NCI-H187 treated with DMSO at 0.1 percent for 48 hours (cell line): ENCODE results near the gene ACTN4.

Experiments used
- DNase-seq: peaks from one replicate; lab custom pipeline; 2025; lab: John Stamatoyannopoulos, UW

The ACTN4 gene

GRCh38 chr19:38695832-38696728 is 48.6 kb downstream of the ACTN4 start:
- DNase-seq, result no peak

DNA sequence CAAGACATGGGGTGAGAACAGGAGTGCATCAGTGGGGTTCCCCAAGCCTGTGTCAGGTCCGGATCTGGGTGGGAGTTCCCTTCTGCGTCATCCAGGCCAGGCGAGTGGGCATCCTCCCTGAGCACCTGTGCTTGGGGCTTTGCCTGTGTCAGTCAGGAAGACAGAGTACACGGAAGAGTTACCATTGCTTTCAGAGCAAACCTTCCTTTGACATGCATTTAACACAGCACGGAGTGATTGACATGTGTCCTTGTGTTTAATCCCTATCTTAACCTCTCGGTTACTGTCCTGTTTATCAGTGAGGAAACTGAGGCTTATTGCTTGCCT is 49.2 kb downstream of the ACTN4 start:
- no peak for DNase-seq

- DNase-seq, result no peak
These were observed 49.7 kb downstream of the ACTN4 start for GRCh38 chr19:38697197-38697596.

DNA sequence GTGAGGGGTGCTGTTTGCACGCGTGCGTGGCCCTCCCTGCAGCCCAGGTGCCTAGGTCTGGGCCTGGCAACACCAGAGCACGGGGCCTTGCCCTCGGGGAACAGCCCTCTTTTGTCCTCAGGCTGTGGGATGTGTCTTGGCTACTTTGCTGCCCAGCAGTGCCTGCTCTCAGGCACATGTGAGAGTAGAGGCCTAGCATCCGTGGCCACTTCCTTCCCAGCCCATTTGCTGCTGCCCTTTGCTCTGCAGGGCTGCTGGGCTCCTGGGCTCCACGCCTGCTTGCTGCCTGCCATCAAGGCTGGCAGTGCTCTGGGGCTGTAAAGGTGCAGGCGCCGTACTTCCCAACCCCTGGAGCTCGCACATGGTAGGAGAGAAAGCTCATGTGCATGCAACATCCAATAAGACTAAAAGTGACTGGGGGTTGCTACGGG is 50.2 kb downstream of the ACTN4 start:
- DNase-seq, result no peak

DNA sequence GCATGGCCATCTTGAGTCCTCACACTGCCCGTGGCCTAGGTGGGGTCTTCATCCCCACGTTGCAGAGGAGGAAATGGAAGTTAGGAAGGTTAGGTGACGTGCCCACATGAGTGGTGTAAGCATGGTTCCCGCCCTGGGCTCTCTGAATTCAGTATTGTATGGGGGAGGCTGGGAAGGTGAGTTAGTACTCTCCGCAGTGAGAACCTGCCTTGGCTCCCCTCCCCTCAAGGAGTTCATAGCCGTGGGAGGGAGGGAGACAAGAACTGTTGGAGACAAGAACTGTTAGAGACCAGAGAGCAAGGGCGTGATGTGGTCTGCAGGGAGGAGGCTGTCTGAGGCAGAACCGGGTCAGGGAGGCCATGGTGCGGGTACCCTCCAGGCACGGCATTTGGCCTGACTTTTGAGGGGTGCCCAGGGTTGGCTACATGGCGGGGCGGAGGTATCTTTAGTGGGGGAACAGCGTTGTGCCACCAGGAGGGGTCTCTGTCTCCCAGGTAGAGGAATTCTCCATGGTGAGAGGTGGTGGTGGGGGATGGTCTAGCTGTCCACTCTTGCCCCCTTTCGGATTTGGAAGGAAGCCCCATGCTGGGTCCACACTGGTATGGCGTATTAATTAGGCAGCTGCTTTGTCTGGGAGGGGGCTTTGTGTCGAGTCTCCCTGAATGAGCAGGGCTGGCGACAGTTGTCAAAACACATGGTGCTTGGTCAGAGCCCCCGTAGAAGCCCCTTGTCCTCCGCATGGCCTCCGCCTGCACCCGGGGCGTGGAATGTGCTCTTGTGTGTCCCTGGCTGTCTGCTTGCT is 51.0 kb downstream of the ACTN4 start:
- DNase-seq, result no peak

- DNase-seq, result no peak
These were observed 51.5 kb downstream of the ACTN4 start for GRCh38 chr19:38699027-38699346.

DNA sequence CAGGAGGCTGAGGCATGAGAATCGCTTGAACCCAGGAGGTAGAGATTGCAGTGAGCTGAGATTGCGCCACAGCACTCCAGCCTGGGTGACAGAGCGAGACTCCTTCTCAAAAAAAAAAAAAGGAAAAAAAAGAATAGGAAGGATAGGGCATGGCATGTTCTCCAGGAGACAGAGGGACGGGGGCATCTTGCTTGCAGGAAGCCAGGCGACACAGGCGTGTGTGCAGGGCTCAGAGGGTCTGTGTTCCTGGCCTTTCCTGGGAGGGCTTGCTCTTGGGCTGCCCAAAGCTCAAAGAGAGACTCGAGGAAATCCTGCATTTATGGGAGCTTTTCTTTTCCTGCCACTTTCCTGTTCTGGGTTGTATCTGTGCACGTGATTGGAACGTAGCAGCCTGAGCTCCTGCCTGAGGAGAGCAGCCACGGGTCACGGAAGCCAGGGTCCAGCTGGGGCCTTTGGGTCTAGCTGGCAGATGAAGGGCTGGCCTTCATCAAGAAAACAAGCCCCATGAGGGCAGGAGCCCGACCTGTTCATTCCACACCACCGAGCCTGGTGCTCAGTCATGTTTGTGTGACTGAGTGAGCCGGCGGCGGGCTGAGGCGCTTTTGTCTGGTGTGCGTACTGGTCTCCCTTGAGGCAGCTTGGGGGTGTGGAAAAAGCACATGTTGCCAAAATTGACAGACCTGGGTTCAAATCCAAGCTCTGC is 52.3 kb downstream of the ACTN4 start:
- DNase-seq, result no peak

GRCh38 chr19:38700350-38700901 is 53.0 kb downstream of the ACTN4 start:
- DNase-seq, result no peak

DNA sequence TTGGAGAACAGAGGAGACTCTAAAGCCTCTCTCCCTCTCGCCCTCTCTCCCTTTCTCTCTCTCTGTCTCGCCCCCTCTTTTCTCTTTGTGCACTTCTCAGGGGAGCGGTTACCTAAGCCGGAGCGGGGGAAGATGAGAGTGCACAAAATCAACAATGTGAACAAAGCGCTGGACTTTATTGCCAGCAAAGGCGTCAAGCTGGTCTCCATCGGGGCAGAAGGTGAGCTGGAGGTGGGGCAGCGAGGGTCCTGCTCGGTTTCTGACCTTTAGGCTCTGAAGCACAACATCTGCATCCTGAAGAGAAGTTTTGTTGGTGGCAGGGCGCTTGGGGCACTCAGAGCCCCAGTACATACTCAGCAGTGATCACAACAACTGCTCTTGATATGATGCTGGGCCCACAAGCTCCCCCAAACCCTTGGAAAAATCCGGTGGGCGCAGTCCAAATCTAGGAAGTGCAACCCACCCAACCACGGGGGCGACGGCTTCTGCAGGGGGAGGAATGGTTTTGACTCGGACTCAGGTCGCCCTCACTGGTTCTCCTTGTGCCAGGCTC is 53.5 kb downstream of the ACTN4 start:
- no peak for DNase-seq

DNA sequence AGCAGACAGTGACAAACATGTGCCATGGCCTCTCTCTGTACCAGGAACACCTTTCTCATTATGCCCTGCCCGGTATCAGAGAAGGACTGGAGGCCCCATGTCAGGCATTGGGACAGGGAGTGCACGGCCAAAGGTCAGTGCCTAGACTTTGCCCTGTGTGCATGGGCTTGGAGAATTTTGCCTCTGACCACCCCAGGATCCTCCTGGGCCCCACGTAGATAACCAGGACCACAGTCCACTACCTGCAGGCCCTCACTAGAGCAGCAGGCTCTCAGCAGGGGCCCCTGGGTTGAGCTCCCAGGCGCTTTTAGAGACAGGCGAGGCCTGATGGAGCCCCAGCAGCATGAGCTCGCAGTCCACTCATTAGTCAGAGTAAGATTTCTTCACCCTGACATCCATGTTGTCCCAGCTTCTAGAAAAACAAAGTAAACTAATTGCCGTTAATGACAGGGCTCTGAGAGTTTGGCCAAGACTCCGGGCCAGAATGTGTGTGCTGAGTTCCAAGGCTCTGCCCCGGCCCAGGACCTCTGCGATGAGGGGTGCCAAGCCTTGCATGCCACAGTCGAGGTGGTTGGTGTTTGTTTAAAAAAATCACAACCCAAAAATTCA is 54.1 kb downstream of the ACTN4 start:
- DNase-seq, result no peak

DNA sequence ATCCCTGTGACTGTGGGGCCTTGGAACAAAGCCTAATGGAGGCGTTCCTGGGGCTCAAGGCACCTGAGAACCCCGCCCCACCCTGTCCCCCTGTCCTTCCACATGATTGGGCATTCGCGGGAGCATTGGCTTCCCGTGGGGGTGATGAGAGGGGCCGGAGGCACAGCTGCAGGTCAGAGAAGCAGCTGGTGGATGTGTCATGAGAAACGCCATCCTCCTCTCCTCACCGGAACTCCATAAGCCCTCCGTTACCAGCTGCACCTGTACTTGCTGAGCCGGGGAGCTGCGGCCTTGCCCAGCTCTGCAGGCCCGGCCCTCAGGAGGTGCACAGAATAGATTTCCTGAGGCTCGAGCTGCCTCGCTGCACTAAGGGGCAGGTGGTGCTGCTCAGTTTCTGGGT is 54.8 kb downstream of the ACTN4 start:
- DNase-seq, result no peak

DNA sequence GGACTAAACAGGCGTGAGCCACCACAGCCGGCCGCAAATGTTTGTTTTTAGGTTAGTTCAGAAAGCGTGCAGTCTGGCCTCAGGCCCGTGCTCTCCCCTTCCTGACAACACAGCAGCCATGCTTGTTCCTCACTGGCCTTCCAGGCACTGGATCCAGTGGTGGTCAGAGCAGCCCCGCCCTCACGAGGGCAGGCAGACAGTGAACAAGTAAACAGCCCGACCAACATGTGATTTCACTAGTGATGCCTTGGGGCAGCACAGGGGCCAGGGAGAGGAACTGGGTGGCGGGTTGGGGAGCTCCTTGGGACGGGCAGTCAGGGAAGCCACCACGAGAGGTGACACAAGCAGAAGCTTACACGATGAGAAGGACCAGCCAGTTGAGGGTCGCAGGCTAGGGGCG is 56.1 kb downstream of the ACTN4 start:
- DNase-seq, result no peak

- DNase-seq, result no peak
These were observed 57.1 kb downstream of the ACTN4 start for GRCh38 chr19:38704488-38705026.

- no peak for DNase-seq
These were observed 58.0 kb downstream of the ACTN4 start for GRCh38 chr19:38705197-38706019.

DNA sequence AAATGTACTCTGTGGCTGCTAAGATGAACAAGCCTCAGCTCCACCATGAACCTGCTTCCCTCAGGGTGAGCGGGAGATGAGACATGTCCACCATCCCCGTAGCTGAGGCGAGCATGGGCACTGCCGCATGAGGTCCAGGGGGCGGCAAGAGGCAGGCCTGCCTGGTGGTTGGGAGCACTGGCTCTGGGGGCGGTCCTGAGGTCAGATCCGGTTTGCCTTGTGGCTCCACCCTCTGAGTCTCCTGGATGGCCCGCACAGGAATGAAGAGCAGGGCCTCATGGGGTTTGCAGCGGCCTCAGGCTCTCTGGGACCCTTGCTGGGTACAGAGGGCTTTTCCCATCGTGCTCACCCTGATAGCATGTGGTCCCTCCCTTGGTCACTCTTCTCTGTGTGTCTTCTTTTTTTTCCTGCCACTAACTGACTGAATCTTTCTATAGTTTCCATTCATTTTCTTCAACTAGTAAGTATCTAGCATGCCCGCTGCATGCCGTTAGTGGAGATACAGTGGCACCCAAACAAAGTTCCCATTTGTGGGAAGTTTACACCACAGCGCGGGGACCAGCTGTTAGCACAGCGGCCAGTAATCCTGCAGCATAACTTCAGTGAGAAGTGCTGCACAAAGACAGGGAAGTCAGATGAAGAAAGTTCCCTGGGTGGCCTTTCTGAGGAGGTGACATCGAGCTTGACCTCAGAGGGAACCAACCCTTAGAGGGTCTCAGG is 59.5 kb downstream of the ACTN4 start:
- DNase-seq, result no peak

DNA sequence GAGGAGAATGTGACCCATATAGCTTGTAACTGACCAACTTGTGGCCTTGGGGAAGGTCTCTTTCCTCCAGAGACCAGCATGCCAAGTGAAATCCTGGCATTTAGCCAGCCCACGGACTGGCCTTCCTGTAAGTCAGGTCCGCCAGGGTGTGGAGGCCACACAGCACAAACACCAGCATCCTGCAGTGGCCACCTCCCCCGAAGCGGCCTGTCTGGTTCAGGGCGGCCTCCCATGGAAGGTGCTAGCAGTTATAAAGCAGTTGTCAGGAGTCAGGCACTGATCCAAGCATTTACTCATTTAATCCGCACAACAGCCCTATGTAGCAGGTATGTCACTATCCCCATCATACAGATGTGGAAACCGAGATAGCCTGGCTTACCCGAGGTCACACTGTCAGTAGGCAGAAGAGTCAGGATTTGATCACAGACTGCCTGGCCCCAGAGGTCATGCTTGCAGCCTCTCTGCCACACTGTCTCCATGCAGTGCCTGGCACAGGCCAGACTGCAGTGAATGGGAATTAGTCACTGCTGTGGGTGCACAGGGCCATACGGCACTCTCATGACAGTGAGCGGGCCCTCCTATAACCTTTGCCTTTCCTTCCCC is 60.2 kb downstream of the ACTN4 start:
- DNase-seq, result no peak

DNA sequence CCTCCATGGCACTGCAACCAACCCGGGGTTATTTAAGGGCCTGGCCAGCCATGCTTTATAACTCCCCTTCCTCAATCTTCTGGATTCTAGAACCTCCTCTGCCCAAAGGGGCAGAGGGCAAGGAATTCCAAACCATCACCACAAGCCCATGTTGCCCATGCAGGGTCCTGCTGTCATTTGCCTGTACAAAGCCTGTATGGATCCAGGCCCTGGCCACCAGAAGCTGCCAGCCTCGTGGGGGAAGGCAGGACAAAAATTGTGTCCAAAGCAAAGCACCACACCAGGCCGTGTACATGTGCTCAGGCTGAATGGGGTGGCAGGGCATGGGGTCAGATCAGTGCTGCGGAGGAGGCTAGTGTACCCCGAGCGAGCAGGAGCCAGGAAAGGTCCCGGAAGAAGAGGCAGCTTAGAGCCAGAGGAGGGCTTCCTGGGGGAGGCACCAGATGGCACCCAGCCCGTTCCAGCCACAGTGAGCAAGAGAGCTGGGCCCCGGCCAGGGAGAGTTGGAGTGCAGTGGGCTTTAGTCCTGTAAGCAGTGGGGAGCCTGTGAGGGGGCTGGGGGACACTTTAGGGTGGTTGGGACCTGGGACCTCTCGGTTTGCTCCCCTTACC is 61.1 kb downstream of the ACTN4 start:
- no peak for DNase-seq

DNA sequence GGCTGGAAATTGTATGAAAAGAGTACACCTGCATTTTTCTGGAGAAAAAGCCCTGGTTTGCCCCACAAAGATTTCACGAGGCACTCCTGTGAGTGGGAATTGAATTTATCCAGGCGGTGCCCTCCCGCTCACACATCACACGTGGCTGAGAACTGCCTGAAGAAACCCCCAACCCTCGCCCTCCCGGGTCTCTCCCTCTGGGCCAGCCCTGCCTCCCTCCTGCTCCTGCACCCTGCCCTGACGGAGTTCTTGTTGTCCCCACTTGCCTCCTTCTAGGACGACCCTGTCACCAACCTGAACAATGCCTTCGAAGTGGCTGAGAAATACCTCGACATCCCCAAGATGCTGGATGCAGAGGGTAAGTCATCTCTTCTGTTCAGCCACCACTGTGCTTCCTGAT is 61.7 kb downstream of the ACTN4 start:
- no peak for DNase-seq
